ENCODE data around the gene PIP5K1C. TPM values are rescaled to one million over a fixed set of nuclear protein-coding genes. Genes with fewer than 3 reads are reported as not detected.

The PIP5K1C gene
- polyA plus RNA-seq, 2 of the 4 experiments (the other 2 are of a cell fraction): 2.6 to 9.3 TPM

- TF ChIP-seq KDM1A (IDR thresholded peaks at IDR 0.05; ENCODE audit: low read depth) (no peak), REST (IDR thresholded peaks at IDR 0.05) (no peak), FOXS1 (CRISPR knock-in tag; IDR thresholded peaks at IDR 0.05) (no peak), ZSCAN20 (CRISPR knock-in tag; IDR thresholded peaks at IDR 0.05) (no peak), SREBF2 (IDR thresholded peaks at IDR 0.05) (no peak), CBX8 (IDR thresholded peaks at IDR 0.05) (no peak), POLR2AphosphoS2 (conservative IDR thresholded peaks at IDR 0.05; ENCODE audit: low read length) (no peak), CBX2 (IDR thresholded peaks at IDR 0.05; ENCODE audit: borderline replicate concordance, low read depth) (no peak), NPAS2 (CRISPR knock-in tag; IDR thresholded peaks at IDR 0.05; ENCODE audit: borderline replicate concordance) (no peak), ELK1 (IDR thresholded peaks at IDR 0.05; ENCODE audit: low read depth, low read length) (no peak), BHLHE40 (IDR thresholded peaks at IDR 0.05; ENCODE audit: low read depth, low read length) (no peak), HEYL (CRISPR knock-in tag; IDR thresholded peaks at IDR 0.05) (no peak), MAZ (IDR thresholded peaks at IDR 0.05; ENCODE audit: borderline replicate concordance, low read depth, low read length) (no peak), SMC3 (IDR thresholded peaks at IDR 0.05) (no peak), GATA3 (IDR thresholded peaks at IDR 0.05; ENCODE audit: borderline replicate concordance) (no peak), E2F6 (IDR thresholded peaks at IDR 0.05; ENCODE audit: borderline replicate concordance, low read depth) (no peak), ZFP36 (IDR thresholded peaks at IDR 0.05; ENCODE audit: borderline replicate concordance, partially characterized antibody) (no peak)
- peaks cover 10% of the 10 kb centered on the region; the same call in 2 of the 3 replicates for H3K4me1 ChIP-seq
- H3K27ac ChIP-seq: no peak overlapping the region
- ChIA-PET CTCF (interaction anchor here (0.5 to 1.9 kb wide), 5 partner anchors 12 to 81 kb away, joined by 3 to 6 read pairs (median 4); no protein-coding TSS in a partner anchor), POLR2A (no interaction called here)
- WGBS (ENCODE audit: missing lambda C conversion rate): 84% methylated on average over 5 of the region's 24 CpGs
- no peak overlapping the region for H3K4me2 ChIP-seq
- H3K9me3 ChIP-seq: no peaks in the 10 kb centered on the region
- ATAC-seq (no peak), DNase-seq (ENCODE audit: low read depth in 1 of 2, low spot score in 1 of 2) (no peak), FAIRE-seq (no peak)
- no peak overlapping the region for H3K4me3 ChIP-seq
Observed at GRCh38 chr19:3620817-3621547, 79.3 kb downstream of the PIP5K1C start.

- Histone ChIP-seq H3K4me1 (peaks cover 6% of the 10 kb centered on the region; the same call in 2 of the 3 replicates), H3K4me2 (no peak overlapping the region), H3K4me3 (no peak overlapping the region), H3K27ac (no peak overlapping the region), H3K9me3 (no peaks in the 10 kb centered on the region)
- ChIA-PET CTCF (interaction anchor here (0.6 to 2.5 kb wide), 9 partner anchors 9 to 80 kb away, joined by 3 to 16 read pairs (median 4); no protein-coding TSS in a partner anchor), POLR2A (no interaction called here)
- 86% methylated on average over 12 of the region's 19 CpGs for WGBS (ENCODE audit: missing lambda C conversion rate)
- DNase-seq (ENCODE audit: low read depth in 1 of 2, low spot score in 1 of 2) (no peak), FAIRE-seq (no peak), ATAC-seq (peak in 1 of 2 experiments; percentile 14; a peak in 1 of 6 replicates)
- TF ChIP-seq RARB (CRISPR knock-in tag; IDR thresholded peaks at IDR 0.05) (no peak), SMC3 (IDR thresholded peaks at IDR 0.05) (no peak), MAFK (IDR thresholded peaks at IDR 0.05; ENCODE audit: partially characterized antibody) (no peak), REST (IDR thresholded peaks at IDR 0.05) (no peak), JUN (IDR thresholded peaks at IDR 0.05) (no peak), POLR2AphosphoS2 (conservative IDR thresholded peaks at IDR 0.05; ENCODE audit: low read length) (no peak), USF2 (IDR thresholded peaks at IDR 0.05) (no peak), CTCF (IDR thresholded peaks at IDR 0.05) (no peak), PHF8 (IDR thresholded peaks at IDR 0.05; ENCODE audit: borderline replicate concordance, low read depth) (no peak)
Observed at GRCh38 chr19:3620145-3620816, 80.0 kb downstream of the PIP5K1C start.

All from A549 (cell line).